Omental fat pad (tissue), 4 donors: Measurements from ENCODE around the gene IVD. TPM values are rescaled to one million over a fixed set of nuclear protein-coding genes. Genes with fewer than 3 reads are reported as not detected.

Experiments
- ATAC-seq: fragments of 150-250 bp; one replicate; pipeline ENCODE4 v1.9.1; 2016; ENCODE audit warnings: mild to moderate bottlenecking, moderate library complexity; ENCODE audit not compliant: low FRiP score
- DNase-seq: peaks from one replicate; pipeline ENCODE4 v3.0.0-alpha.2; 2019; ENCODE audit warnings: low spot score
- CTCF ChIP-seq, 3 donors: fragments of 450-650 bp; IDR thresholded peaks; one replicate each; pipeline ENCODE4 v1.5.1; 2016 to 2017; ENCODE audit warnings: antibody characterized with exemption in 3 of 3, mild to moderate bottlenecking in 3 of 3, moderate library complexity in 2 of 3
- total RNA-seq, 4 donors: library from RNA; depleted of rRNA; stranded (reverse); fragments of >200 nt; gene quantifications; one replicate each; pipeline ENCODE4 v1.1.0, GENCODE V29; 2016

IVD gene
- total RNA-seq, 4 donors from 2014 or later = 45.0 to 63.5 (median 54.2) TPM

- DNase-seq (no peak), ATAC-seq (no peak)
- TF ChIP-seq CTCF (IDR thresholded peaks at IDR 0.05) = no peak
Observed at GRCh38 chr15:40443846-40444245, 38.3 kb downstream of the IVD start.

GRCh38 chr15:40444736-40445135 is 39.1 kb downstream of the IVD start:
- no peak for TF ChIP-seq CTCF (IDR thresholded peaks at IDR 0.05)
- DNase-seq (no peak), ATAC-seq (no peak)

GRCh38 chr15:40445421-40445922 is 39.9 kb downstream of the IVD start:
- DNase-seq (no peak), ATAC-seq (no peak)
- TF ChIP-seq CTCF (IDR thresholded peaks at IDR 0.05) = no peak

GRCh38 chr15:40446144-40446543 is 40.5 kb downstream of the IVD start:
- no peak for DNase-seq
- TF ChIP-seq CTCF (IDR thresholded peaks at IDR 0.05) = no peak
- ATAC-seq = no peak

- DNase-seq = no peak
- TF ChIP-seq CTCF (IDR thresholded peaks at IDR 0.05) = no peak
- ATAC-seq = no peak
Observed at GRCh38 chr15:40448354-40448753, 42.8 kb downstream of the IVD start.

GRCh38 chr15:40449275-40449674 is 43.7 kb downstream of the IVD start:
- no peak for ATAC-seq
- TF ChIP-seq CTCF (IDR thresholded peaks at IDR 0.05) = no peak

GRCh38 chr15:40450047-40450446 is 44.5 kb downstream of the IVD start:
- ATAC-seq (no peak), DNase-seq (no peak)
- no peak for TF ChIP-seq CTCF (IDR thresholded peaks at IDR 0.05)

More at GRCh38 chr15:40449275-40449674, 43.7 kb downstream of the IVD start:
- no peak for DNase-seq
